ENCODE data around the gene GPR37.

The GPR37 gene, protein sequence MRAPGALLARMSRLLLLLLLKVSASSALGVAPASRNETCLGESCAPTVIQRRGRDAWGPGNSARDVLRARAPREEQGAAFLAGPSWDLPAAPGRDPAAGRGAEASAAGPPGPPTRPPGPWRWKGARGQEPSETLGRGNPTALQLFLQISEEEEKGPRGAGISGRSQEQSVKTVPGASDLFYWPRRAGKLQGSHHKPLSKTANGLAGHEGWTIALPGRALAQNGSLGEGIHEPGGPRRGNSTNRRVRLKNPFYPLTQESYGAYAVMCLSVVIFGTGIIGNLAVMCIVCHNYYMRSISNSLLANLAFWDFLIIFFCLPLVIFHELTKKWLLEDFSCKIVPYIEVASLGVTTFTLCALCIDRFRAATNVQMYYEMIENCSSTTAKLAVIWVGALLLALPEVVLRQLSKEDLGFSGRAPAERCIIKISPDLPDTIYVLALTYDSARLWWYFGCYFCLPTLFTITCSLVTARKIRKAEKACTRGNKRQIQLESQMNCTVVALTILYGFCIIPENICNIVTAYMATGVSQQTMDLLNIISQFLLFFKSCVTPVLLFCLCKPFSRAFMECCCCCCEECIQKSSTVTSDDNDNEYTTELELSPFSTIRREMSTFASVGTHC

DNA sequence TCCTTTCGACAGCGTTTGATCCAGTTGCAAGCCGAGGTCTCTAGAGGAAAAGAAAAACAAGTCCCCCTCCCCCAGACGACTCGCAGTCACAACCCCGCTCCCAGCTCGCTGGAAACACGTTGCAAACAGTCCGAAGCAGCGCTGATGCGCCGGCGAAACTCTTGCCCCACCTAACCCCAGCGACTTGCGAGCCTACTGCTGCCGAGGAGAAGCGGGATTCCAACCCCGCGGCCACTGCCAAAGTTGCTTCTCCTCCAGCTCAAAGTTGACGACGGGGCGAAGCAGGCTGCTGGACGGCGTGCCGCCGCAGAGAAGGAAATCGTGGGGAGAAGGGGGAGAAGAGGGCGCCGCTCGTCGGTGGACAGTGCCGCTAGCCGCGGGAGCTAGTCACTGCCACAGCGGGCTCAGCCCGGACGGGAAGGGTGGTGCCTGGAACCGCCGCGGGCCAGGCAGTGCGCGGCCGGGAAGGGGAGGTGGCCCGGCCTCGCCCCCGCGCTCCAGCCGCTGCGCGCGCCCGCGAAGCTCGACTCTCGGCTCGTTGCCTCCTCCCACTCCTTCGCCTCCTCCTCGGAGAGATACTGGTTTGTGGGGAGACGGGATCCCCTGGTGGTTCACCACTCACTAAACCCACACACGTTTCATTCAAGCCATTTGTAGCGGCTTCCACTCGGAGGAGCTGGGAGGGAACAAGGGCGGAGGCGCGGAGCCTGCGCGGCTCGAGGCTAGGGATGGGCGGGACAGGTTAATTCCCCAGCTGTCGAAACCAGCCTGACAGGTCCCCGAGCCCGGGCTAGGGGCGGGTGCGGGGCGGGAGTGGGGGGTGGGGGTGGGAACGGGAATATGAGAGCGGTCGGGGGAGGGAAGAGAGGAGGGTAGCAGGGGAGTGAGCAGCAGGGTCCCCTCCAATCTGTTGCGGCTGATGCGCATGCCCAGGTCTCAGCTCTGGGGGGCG lies at the start of gene GPR37:
TSS of gene GPR37 (minus strand) at position 392 of the 952 bp plus-strand sequence. CDS start 816 bp downstream, outside the sequence.
- H3K79me2 ChIP-seq, result no peaks in the 10 kb centered on the region
- H2AFZ ChIP-seq, result peak within 1 kb of the TSS; percentile 84
- H3K4me3 ChIP-seq (ENCODE audit: low read depth, low read length), result peak within 1 kb of the TSS; percentile 49
- H3K36me3 ChIP-seq (ENCODE audit: control insufficient read depth, insufficient read depth, low read length), result no peaks in the 10 kb centered on the region
- H3K27ac ChIP-seq, result no peak within 1 kb of the TSS
- H3K9me3 ChIP-seq (ENCODE audit: control insufficient read depth, low read length), result no peaks in the 10 kb centered on the region
- no peak for TF ChIP-seq CTCF (IDR thresholded peaks at IDR 0.05)
- no peak within 1 kb of the TSS for H3K9ac ChIP-seq
- no peaks in the 10 kb centered on the region for H3K4me1 ChIP-seq
- H3K27me3 ChIP-seq (ENCODE audit: control insufficient read depth, insufficient read depth, low read length), result no peaks in the 10 kb centered on the region
- peak within 1 kb of the TSS; percentile 71 for H3K4me2 ChIP-seq (ENCODE audit: low read length)

GRCh38 chr7:124813994-124814798 lies 48.6 kb upstream of the GPR37 start:
- Histone ChIP-seq H3K36me3 (ENCODE audit: control insufficient read depth, insufficient read depth, low read length) (no peaks in the 10 kb centered on the region), H2AFZ (no peak overlapping the region), H3K9me3 (ENCODE audit: control insufficient read depth, low read length) (no peaks in the 10 kb centered on the region), H3K4me3 (ENCODE audit: low read depth, low read length) (no peak overlapping the region), H3K4me2 (ENCODE audit: low read length) (no peak overlapping the region), H3K27me3 (ENCODE audit: control insufficient read depth, insufficient read depth, low read length) (no peaks in the 10 kb centered on the region), H3K9ac (no peak overlapping the region), H3K4me1 (no peaks in the 10 kb centered on the region), H3K27ac (no peak overlapping the region), H3K79me2 (no peaks in the 10 kb centered on the region)
- TF ChIP-seq CTCF (IDR thresholded peaks at IDR 0.05), result no peak

GRCh38 chr7:124812764-124813163 lies 47.2 kb upstream of the GPR37 start:
- Histone ChIP-seq H3K79me2 (no peaks in the 10 kb centered on the region), H3K27ac (no peak overlapping the region), H3K27me3 (ENCODE audit: control insufficient read depth, insufficient read depth, low read length) (no peaks in the 10 kb centered on the region), H3K9ac (no peak overlapping the region), H3K36me3 (ENCODE audit: control insufficient read depth, insufficient read depth, low read length) (no peaks in the 10 kb centered on the region), H3K4me2 (ENCODE audit: low read length) (no peak overlapping the region), H3K4me1 (no peaks in the 10 kb centered on the region), H2AFZ (no peak overlapping the region), H3K4me3 (ENCODE audit: low read depth, low read length) (no peak overlapping the region), H3K9me3 (ENCODE audit: control insufficient read depth, low read length) (no peaks in the 10 kb centered on the region)
- no peak for TF ChIP-seq CTCF (IDR thresholded peaks at IDR 0.05)

DNA sequence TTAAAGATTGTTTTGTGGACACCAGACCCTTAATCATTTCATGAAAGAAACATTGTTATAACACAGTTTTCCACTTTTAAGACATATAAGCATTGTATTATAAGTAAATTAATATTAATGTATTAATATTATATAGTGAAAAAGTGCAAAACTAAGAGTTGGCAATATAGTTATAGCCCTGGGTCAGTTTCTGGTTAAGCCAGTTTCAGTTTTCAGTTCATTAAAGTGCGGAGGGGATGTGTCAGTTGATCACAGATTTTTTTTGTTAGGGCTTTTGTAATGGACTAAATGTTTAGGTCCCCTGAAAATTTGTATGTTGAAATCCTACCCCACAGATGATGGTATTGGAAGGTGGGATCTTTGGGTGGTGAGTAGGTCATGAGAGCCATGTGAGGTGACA lies 45.7 kb upstream of the GPR37 start:
- H3K4me3 ChIP-seq (ENCODE audit: low read depth, low read length), result no peak overlapping the region
- H3K36me3 ChIP-seq (ENCODE audit: control insufficient read depth, insufficient read depth, low read length), result no peaks in the 10 kb centered on the region
- no peaks in the 10 kb centered on the region for H3K27me3 ChIP-seq (ENCODE audit: control insufficient read depth, insufficient read depth, low read length)
- no peak overlapping the region for H3K27ac ChIP-seq
- no peak overlapping the region for H3K4me2 ChIP-seq (ENCODE audit: low read length)
- H3K4me1 ChIP-seq, result no peaks in the 10 kb centered on the region
- no peak overlapping the region for H2AFZ ChIP-seq
- no peaks in the 10 kb centered on the region for H3K9me3 ChIP-seq (ENCODE audit: control insufficient read depth, low read length)
- no peaks in the 10 kb centered on the region for H3K79me2 ChIP-seq
- no peak overlapping the region for H3K9ac ChIP-seq
- no peak for TF ChIP-seq CTCF (IDR thresholded peaks at IDR 0.05)
